Left ventricle myocardium inferior (tissue), 1 donor: Measurements from ENCODE around the gene PCDH18. TPM values are rescaled to one million over a fixed set of nuclear protein-coding genes. Genes with fewer than 3 reads are reported as not detected.

ENCODE experiments used
- DNase-seq: peaks from one replicate; pipeline ENCODE4 v3.0.0-alpha.2; 2020
- H3K27ac ChIP-seq: fragments of 200-600 bp; replicated peaks from 2 replicates; pipeline ENCODE4 v1.8.0; 2021
- H3K27me3 ChIP-seq: fragments of 200-600 bp; 2 replicates; pipeline ENCODE4 v1.8.0; 2021; ENCODE audit warnings: low read depth
- H3K36me3 ChIP-seq: fragments of 200-600 bp; 2 replicates; pipeline ENCODE4 v1.8.0; 2021
- H3K4me1 ChIP-seq: fragments of 200-600 bp; 2 replicates; pipeline ENCODE4 v1.8.0; 2021
- H3K4me3 ChIP-seq: fragments of 200-600 bp; 2 replicates; pipeline ENCODE4 v1.8.0; 2021; ENCODE audit warnings: mild to moderate bottlenecking, moderate library complexity
- H3K9me3 ChIP-seq: fragments of 200-600 bp; replicated peaks from 2 replicates; pipeline ENCODE4 v1.8.0; 2021
- intact Hi-C: fragments of 100-400 bp; cut with micrococcal nuclease; formaldehyde crosslinking; loops from one replicate; pipeline ENCODE4 v1.11.0; 2022
- total RNA-seq: library from RNA; stranded (reverse); fragmentation: NEBNext Ultra II Directional; extraction: Animal tissue kit (Norgen Biotek cat#: 25700); gene quantifications from one replicate; pipeline ENCODE4 v1.2.1, GENCODE V29; 2021
- TF ChIP-seq, protein P1 (sequence below): fragments of 200-600 bp; IDR thresholded peaks from 2 replicates; pipeline ENCODE4 v1.8.0; 2021; ENCODE audit warnings: antibody characterized with exemption, mild to moderate bottlenecking, borderline replicate concordance
- donor health status: DM: no; HTN: yes; CAD: no; lungs with severe emphysema.

Gene PCDH18
- total RNA-seq, 1 donor from 2014 or later, result 3.4 TPM

DNA sequence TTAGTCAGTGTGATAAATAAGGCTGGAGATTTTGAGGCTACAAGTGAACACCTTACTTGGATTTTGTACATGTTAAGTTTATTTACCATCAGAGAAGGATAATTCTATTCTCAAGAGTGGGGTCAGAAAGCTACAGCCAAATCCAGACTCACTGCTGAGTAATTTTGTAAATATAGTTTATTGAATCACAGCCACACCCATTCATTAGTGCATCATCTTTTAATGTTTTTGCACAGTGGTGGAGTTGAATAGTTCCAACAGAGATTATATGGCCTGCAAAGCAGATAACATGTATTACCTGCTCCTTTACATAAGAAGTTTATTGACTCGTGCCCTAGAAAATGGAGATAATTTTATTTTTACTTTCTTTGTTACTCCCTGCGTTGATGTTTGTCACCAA is 60.4 kb downstream of the PCDH18 start:
- no peaks in the 10 kb centered on the region for H3K36me3 ChIP-seq
- peaks cover 11% of the 10 kb centered on the region for H3K9me3 ChIP-seq
- no peaks in the 10 kb centered on the region for H3K27me3 ChIP-seq
- intact Hi-C loops, result no loop called here
- TF ChIP-seq, protein P1, sequence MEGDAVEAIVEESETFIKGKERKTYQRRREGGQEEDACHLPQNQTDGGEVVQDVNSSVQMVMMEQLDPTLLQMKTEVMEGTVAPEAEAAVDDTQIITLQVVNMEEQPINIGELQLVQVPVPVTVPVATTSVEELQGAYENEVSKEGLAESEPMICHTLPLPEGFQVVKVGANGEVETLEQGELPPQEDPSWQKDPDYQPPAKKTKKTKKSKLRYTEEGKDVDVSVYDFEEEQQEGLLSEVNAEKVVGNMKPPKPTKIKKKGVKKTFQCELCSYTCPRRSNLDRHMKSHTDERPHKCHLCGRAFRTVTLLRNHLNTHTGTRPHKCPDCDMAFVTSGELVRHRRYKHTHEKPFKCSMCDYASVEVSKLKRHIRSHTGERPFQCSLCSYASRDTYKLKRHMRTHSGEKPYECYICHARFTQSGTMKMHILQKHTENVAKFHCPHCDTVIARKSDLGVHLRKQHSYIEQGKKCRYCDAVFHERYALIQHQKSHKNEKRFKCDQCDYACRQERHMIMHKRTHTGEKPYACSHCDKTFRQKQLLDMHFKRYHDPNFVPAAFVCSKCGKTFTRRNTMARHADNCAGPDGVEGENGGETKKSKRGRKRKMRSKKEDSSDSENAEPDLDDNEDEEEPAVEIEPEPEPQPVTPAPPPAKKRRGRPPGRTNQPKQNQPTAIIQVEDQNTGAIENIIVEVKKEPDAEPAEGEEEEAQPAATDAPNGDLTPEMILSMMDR, result no peak
- peaks cover 9% of the 10 kb centered on the region for H3K4me1 ChIP-seq
- H3K27ac ChIP-seq, result no peak overlapping the region
- no peak overlapping the region for H3K4me3 ChIP-seq
- DNase-seq, result no peak

DNA sequence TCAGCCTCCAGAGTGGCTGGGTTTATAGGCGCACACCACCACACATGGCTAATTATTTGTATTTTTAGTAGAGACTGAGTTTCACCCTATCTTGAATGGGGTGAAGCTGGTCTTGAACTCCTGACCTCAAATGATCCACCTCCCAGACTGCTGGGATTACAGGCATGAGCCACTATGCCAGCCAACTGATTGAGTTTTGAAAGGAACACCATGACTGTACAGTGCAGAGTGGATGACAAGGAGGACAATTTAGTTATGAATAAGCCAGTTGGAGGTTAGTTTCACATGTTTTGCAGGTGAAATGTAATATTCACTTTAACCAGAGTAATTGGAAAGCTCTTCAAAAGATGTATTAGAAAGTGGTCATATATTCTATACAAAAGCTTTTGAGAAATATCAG is 60.8 kb downstream of the PCDH18 start:
- H3K4me3 ChIP-seq, result no peak overlapping the region
- TF ChIP-seq, protein P1, result no peak
- H3K27me3 ChIP-seq, result no peaks in the 10 kb centered on the region
- H3K36me3 ChIP-seq, result no peaks in the 10 kb centered on the region
- H3K9me3 ChIP-seq, result peaks cover 15% of the 10 kb centered on the region
- no peak for DNase-seq
- intact Hi-C loops, result no loop called here
- peaks cover 9% of the 10 kb centered on the region for H3K4me1 ChIP-seq
- no peak overlapping the region for H3K27ac ChIP-seq

DNA sequence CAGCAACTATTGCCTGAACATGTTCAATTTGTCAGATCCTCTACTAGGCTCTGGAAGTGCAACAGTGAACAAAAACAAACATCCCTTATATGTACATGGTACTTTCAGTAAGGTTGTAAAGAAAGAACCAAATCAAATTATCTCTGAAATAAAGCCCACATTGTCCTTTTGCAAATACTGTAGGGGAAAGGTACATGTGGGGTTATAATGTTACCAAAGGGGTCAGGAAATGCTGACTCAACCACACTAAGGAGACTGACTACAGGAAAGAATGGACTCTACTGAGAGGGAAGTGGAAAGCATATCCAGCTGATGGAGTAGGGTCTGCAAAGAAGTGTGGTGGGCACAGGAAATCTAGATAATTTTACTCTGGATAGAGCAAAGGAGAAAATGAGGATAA is 61.5 kb downstream of the PCDH18 start:
- intact Hi-C loops, result no loop called here
- no peak overlapping the region for H3K4me3 ChIP-seq
- H3K36me3 ChIP-seq, result no peaks in the 10 kb centered on the region
- TF ChIP-seq, protein P1, result no peak
- peaks cover 18% of the 10 kb centered on the region for H3K9me3 ChIP-seq
- H3K27me3 ChIP-seq, result no peaks in the 10 kb centered on the region
- no peak overlapping the region for H3K27ac ChIP-seq
- DNase-seq, result no peak
- H3K4me1 ChIP-seq, result peaks cover 9% of the 10 kb centered on the region
